Brain pericyte (primary cell): Measurements from ENCODE around the gene SAPCD1.
A peak's percentile ranks its signal among the peaks of the same experiment; 100 is the strongest.

Source experiments
- DNase-seq: peaks from one replicate; pipeline ENCODE4 v3.0.0-alpha.2; 2012; ENCODE audit warnings: low read depth, low spot score

The SAPCD1 gene

DNA sequence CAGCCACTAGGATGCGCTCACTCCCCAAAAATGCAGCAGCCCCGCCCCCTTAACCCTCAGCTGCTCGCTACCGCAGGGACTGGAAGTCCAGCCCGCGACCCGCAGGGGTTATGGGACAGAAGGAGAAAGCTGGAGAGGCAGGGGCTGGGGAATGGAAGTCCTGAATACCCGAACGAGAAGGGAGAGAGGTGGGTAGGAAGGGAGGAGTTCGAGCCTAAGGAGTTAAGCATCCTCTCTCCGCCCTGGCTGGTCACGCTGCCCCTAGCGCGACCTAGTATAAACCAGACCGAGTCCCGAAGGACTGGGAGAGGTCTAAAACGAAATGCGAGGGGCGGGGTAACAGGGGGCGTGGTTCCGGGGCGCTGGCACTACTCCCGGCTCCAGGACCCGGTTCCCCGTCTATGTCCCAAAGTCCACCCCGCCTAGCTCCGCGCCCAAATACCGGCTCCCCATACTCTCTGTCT lies 32.9 kb upstream of the SAPCD1 start:
- peak; percentile 65 for DNase-seq

DNA sequence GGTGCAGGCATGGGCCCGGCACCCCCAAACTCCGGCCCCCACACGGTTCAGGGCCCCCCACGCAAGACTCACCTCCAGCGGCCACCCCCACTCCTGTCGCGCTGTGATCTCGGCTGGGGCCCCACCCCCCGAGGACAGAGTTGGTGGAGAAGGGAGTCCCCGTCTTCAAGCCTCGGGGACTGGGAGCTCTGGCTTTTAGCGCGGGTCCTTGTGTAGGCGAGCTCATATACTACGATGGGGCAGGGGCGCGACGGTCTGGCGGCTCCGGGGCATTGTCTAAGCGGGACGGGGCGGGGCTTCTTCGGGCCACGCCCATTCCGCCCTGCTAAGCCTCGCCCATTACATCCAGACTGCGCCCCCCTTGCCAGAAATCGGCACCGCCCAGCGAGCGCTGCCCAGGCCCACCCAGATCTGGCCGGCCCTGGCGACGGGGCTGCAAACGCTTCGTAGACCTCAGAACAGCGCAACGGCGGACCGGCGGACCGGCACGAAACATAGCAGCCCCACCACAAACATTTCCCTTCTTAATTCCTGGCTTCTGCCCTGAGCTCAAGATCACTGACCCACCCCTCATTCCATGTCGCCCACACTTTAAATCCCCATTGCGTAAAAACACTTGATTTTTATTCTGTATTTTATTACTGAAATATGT lies 32.4 kb upstream of the SAPCD1 start:
- DNase-seq: peak; percentile 66

DNA sequence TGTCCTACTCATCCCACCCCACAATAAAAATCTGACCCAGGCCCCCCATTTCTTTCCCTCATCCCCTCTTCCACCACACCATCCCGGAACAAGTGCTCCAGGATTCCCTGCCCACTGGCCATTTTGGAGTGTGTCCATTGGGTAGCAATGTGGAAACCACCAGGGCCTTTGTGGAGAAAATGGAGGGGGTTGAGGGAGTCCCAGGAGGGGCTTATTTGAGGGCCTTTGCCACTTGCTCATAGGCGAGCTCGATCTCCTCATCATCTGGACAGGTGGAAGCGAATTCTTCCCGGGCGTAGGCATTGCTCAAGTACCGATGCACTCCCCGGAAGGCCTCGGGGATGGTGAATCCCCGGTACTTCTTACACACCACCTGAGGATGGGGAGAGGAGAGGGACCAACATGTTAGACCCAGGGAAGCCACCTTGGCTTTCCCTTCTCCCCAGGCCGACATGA lies 31.8 kb upstream of the SAPCD1 start:
- DNase-seq: no peak

DNA sequence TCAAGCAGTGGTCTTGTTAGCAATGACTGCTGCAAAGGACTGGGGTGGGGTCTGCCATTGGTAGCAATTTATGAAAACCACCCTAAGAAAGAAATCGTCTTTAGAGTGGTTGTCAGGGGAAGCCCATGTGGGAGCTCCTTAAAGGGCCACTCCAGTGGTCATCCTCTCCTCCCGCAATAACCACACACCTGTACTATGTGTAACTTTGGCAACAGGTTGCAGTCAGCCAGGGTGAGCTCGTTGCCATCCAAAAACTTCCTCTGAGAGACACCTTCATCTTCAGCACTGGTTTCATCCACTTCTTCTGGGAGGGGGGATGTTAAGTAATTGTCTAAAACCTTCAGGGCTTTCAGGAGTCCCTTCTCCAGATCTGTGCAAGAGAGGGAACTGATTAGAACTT lies 30.4 kb upstream of the SAPCD1 start:
- DNase-seq: no peak

DNA sequence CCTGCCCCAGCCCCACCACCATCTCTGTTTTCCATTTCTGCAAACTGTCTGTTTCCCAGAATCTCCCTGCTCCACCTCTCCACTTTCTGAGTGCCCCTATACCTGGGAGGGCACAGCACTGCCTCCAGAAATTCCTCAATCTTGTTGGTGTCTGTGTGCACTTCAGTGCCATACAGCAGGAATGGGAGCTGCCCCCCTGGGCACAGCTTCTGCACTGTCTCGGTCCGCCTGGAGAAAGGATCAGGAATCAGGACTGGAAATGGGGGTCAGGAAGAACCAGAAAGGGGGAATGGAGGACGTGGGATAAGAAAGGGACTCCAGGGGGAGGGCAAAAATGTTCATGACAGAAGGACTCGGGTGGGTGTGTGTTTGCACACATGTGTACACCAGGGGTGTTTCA lies 28.7 kb upstream of the SAPCD1 start:
- DNase-seq: no peak

DNA sequence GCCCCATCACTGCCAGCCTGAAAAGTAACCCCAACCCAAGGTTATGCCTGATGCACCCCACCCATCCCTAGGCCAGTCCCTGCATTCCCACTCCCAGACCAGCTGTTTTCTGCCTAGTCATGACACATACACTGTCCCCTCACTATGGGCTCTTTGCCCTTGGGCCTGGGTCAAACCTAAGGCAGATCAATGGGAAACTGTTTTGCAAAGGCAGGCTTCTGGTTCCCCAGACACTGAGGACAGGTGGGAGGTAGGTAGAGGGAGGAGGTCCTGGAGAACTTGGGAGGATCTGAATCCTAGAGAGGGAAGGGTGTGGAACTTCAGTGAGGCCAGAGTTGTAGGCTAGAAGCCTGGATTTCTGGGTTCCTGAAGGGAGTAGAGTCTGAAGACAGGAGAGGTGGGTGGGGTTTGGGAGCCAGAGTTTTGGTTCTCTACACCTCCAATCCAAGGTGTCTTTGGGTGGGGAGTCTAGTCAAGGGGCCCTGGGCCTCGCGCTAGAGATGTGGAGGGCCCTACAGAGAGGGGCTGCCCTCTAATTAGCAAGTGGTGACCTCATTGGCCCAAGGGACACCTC lies 28.1 kb upstream of the SAPCD1 start:
- no peak for DNase-seq

DNA sequence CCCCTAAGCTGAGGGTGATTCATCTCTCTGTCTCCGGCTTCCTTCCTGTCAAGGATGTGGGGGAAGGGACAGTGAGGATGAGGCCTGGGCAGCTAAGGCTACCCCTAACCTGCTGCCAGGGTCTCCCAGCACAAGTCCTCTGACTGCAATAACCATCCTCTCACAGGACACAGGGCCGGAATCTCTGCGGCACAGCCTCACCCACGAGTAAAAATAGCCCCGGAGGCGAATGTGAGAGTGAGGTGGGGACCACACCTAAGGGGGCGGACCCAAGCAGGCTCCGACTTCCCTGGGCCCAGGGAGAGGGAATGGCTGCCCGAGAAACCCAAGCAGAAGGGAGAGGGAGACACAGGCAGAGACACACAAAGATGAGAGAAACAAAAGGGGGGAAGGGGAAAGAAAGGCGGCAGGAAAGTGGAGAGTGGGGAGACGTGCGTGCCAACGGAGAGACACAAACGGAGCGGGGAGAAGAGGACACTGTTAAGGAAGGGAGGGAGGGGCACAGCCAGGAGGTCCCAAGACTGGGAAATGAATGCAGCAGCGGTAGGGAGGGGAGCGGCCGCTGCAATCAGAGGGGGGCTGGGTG lies 27.5 kb upstream of the SAPCD1 start:
- DNase-seq: no peak

DNA sequence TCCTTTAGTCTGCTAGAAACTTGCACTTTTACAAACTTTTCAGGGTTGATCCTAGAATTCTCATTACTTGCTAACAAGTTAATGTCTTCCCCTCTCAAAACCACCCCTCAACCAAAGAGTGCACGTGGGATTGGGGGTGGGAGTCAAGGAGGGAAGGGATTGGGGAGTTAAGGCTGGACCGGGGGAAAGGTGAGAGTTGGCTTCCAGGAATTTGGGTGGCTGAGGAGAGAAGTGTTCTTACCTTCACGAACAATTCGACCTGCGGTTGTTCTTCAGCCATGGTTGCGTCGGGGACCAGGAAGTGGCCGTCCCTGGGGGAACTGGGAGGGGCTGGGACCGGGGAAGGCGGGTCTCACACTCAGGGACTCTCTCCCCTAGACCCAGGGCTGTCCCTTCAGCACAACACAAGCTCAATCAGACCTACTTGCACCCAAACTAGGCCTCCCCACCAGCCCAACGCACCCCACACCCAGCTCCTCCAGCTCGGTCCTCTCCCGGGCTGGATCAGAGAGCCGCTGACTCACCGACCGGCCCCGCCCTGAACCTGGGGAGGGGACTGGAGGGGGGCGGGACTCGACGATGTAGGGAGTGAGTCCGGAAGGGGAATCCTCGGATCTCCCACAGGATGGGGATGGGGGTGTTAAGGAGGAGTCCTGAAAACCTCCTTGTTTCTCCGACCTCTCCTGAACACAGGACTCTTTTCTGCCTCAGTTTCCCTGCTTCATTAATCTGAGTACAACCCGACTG lies 26.3 kb upstream of the SAPCD1 start, which contains the start of gene CLIC1:
TSS of gene CLIC1 (minus strand) at position 510 of the 747 bp plus-strand sequence. CDS start at position 280, 230 bp downstream.
- no peak for DNase-seq

DNA sequence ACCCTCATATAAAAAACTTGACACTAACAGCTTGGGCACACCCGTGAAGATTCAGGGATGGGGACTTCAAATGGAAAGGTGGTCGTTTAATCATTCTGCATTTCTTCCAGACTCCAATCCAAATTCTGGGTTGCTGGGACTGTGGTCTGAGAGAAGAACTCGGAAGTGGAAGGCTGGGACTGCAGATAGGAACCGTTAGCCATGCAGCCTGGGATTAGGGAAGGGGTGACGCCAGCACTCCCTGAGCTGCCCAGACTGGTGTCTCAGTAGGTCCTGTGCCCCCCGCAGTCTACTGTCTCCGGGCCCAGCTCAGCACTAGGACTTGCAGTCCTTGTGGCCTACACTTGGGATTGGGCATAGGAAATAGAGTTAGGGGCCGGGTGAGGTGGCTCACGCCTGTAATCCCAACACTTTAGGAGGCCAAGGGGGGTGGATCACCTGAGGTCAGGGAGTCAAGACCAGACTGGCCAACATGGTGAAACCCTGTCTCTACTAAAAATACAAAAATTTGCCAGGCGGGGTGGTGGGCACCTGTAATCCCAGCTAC lies 25.6 kb upstream of the SAPCD1 start:
- no peak for DNase-seq

DNA sequence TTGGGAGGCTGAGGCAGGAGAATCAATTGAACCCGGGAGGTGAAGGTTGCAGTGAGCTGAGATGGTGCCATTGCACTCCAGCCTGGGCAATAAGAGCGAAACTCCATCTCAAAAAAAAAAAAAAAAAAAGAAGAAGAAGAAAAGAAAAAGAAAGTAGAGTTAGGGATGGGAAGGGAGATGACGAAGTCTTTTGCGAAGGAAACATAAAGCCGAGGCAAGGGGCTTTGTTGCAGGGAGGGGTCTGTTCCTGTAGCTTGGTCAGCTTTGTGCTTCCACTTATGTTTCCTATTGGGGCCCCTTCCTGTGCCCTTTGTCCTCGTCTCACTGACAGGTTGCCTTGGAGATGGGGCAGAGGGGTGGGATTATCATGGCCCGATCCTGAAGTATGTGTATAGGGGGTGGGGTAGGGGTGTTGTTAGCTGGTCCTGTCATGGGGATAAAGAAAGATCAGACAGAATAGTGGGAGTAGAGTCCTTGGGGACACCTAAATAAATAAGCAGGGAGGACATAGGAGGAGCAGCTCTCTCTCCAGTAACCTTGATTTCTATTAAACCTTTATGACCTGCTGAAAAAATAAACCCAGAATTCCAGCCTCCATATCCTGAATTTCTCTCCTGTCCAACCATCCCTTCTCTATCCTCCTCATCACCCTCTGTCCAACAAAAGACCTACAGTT lies 25.0 kb upstream of the SAPCD1 start:
- no peak for DNase-seq

DNA sequence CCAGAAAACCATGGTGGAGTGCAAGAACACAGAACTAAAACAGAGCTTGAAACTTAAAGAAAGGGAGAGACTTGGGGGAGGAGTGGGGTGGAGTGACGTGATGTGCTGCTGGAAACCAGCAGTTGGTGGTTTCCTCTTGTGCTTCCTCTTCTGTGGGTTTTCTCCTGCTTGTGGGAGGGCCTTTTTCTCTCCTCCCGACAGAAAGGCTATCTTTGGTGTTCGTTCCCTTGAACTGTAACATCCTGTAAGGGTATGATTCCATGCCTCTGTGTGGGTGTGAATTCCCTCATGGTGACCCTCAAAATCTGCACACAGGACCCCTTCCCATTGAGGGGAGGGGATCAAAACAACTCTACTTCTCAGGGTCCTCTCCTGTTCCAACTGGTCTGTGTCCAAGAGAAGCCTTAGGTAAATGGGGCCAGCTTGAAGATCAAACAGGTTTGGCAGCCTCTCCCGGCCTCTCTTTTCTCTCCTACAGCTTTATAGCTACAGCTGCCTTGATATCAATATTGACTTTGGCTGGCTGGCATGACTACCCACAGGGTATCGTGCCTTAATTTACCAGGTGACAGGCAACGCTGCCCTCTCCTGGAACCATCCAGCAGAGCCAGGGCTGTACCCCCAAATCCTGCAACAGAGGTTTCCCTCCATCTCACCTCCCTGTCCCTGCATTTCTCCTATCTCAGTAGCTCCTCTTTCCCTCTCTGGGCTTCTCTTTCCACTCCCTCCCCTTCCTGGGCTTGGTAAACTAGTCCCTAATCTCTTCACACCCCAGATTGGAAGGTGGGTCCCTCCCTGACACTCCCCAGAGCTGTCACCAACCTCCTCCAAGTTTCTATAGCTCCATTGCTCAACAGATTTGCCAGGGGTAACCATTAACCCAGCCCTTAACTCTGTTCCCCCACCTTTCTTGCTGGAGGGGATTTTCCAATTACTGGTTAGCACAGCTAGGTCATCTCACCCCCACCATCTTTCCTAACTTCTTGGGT lies 24.2 kb upstream of the SAPCD1 start:
- no peak for DNase-seq

DNA sequence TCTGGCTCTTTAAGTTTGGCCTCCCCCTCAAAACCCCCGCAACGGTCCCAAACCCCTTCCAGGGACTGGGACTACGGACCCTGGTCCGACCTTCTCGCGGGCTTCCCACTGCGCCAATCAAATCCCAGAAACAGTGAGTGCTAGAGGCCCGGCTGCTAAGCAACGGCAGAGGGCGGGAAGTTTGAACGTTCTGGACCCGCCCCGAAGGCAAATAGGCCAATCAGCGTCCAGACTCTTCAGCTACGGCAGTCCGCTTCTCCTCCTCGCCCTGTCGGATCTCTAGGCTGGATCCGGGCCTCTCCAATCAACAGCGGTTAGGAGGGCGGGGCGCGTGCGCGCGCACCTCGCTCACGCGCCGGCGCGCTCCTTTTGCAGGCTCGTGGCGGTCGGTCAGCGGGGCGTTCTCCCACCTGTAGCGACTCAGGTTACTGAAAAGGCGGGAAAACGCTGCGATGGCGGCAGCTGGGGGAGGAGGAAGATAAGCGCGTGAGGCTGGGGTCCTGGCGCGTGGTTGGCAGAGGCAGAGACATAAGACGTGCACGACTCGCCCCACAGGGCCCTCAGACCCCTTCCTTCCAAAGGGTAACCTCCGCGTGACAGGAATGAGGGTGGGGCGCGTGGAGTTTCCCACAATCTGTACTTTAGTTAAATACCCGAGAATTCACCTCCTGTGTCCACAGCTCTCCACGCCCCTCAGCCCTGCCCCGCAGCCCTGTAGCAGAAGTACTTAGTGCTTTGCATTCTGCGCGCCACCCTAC lies 22.6 kb upstream of the SAPCD1 start, which contains the start of gene MSH5:
TSS of gene MSH5 (plus strand) at position 367 of the 758 bp plus-strand sequence. CDS start 462 bp downstream, outside the sequence.
- peak; percentile 96 for DNase-seq

DNA sequence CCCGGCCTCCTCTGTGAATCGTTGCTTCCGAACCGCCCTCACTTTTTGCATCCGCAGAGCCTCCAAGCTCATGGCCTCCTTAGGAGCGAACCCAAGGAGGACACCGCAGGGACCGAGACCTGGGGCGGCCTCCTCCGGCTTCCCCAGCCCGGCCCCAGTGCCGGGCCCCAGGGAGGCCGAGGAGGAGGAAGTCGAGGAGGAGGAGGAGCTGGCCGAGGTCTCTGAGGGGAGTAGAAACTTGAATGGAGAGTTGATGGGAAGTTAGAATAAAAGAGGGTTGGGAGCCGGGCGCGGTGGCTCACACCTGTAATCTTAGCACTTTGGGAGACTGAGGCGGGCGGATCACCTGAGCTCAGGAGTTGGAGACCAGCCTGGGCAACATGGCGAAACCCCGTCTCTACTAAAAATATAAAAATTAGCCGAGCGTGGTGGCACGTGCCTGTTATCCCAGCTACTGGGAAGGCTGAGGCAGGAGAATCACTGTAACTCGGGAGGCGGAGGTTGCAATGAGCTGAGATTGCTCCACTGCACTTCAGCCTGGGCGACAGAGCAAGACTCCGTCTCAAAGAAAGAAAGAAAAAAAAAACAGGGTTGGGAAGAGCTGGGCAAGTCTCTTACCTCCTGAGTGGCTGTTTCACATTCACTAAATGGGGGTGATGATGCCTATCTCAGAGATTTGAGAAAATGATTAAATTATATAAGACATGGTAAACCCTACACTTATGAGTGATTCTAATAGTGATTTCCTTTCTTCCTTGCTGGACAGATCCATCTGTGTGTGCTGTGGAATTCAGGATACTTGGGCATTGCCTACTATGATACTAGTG lies 21.8 kb upstream of the SAPCD1 start:
- no peak for DNase-seq

DNA sequence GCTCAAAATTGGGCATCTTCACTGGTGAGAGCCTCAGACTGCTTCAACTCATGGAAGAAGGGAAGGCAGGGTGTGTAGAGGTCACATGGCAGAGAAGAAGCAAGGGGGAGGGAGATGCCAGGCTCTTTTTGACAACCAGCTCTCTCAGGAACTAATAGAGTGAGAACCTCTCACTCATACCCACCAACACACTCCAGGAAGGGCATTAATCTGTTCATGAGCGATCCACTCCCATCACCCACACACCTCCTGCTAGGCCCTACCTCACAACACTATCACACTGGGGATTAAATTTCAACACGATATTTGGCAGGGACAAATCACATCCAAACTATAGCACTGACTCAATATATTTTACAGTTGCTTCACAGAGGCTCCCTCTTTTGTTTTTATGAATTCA lies 20.6 kb upstream of the SAPCD1 start:
- no peak for DNase-seq

DNA sequence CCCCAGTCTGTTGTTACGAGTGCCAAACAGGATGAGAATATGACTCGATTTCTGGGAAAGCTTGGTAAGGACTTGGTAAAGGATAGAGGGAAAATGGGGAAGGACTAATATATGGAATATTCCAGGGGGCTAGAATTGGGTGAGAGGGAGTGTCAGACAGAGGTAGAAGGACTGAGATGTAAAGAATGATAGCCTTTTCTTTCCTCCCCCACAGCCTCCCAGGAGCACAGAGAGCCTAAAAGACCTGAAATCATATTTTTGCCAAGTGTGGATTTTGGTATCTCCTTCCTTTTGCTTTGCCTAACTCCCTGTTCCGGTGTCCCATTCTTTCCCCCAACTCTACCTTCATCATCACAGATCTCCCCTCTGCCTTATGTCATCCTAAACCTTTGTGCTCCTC lies 19.6 kb upstream of the SAPCD1 start:
- DNase-seq: no peak

DNA sequence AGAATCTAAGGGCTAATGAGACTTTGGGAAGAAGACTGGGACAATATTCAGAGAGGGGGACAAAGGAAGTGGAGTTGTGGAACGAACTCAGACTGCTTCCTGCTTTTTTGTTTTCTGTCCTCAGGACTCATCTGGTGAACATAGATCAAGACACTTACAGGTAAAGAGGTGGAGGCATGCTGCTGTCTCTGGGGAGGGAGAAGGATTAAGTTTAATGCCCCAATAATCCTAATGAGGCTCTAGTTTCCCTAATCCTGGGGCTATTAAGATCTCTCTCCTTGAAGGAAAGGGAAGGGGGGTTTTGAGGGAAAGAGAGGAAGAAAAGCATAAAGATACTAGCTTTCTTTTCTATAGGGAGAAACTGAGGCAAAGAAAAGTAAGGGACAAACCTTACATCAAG lies 18.0 kb upstream of the SAPCD1 start:
- no peak for DNase-seq

DNA sequence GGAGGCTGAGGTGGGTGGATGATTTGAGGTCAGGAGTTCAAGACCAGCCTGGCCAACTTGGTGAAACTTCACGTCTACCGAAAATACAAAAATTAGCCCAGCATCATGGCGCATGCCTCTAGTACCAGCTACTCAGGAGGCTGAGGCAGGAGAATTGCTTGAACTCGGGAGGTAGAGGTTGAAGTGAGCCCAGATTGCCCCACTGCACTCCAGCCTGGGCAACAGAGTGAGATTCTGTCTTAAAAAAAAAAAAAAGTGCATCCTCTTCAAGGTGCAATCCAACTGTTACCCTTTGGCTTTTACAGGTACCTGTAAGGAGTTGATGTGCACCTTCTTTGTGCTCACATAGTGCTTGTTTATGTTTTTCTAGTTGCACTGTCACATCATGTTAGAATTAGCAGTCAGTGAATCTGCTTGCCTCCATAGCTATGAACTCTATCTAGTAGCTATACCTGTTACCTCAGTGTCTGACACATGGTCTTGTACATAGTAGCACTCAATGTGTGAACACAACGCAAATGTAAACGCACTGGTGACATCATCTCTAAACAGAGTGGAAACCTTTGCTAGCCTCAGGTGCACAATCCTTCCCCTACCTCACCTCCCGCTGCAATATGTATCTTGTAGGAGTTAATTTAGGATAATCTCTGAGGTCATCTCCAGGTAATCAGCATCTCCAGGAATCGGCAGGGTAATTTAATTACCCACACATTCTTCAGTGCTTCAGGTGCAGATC lies 13.0 kb upstream of the SAPCD1 start:
- no peak for DNase-seq
